ENCODE measurements around the gene LYRM2. TPM values are rescaled to one million over a fixed set of nuclear protein-coding genes. Genes with fewer than 3 reads are reported as not detected.

LYRM2 gene, protein sequence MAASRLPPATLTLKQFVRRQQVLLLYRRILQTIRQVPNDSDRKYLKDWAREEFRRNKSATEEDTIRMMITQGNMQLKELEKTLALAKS
- 31.6 and 34.2 TPM in 2 replicates for total RNA-seq

GRCh38 chr6:89638320-89639195 lies at the start of gene LYRM2:
LYRM2 (minus strand) TSS chr6:89638747; CDS start chr6:89638716, 31 bp downstream.

Other genes with a start within 250 kb of the LYRM2 start
- 8.5 and 17.2 TPM in 2 replicates for gene RRAGD, start 226.5 kb downstream of the LYRM2 start, total RNA-seq
- gene ANKRD6, start 205.6 kb downstream of the LYRM2 start, total RNA-seq, result 13.7 and 21.1 TPM in 2 replicates
- 19.5 and 24.0 TPM in 2 replicates for gene MDN1, start 181.0 kb upstream of the LYRM2 start, total RNA-seq
- 20.1 and 21.7 TPM in 2 replicates for gene CASP8AP2, start 191.1 kb upstream of the LYRM2 start, total RNA-seq